MM.1S (cell line): ENCODE data around the gene CTU1.

Experiments used
- CTCF ChIP-seq: fragments of 300-600 bp; sonication (generic); IDR thresholded peaks from 2 replicates; pipeline ENCODE4 v1.5.1; 2016; ENCODE audit warnings: antibody characterized with exemption, low read length, mixed read lengths
- EZH2 ChIP-seq: fragments of 300-600 bp; sonication (generic); optimal IDR thresholded peaks from 2 replicates; pipeline ENCODE3; 2017; ENCODE audit warnings: low read depth, mild to moderate bottlenecking, antibody characterized with exemption, low read length, mixed read lengths
- EZH2phosphoT487 ChIP-seq: fragments of 300-600 bp; sonication (generic); IDR thresholded peaks from 2 replicates; pipeline ENCODE4 v1.6.1; 2018; ENCODE audit warnings: antibody characterized with exemption, low read length

GRCh38 chr19:51114087-51114729 lies 6.0 kb upstream of the CTU1 start:
- TF ChIP-seq EZH2 (no peak), CTCF (no peak), EZH2phosphoT487 (no peak)
